ENCODE data around the gene DNAJB4.

DNAJB4 gene

GRCh38 chr1:78033797-78034172 lies 29.0 kb downstream of the DNAJB4 start:
- no peak for FAIRE-seq

GRCh38 chr1:78035121-78035520 lies 30.4 kb downstream of the DNAJB4 start:
- FAIRE-seq (no peak), DNase-seq (ENCODE audit: extremely low spot score, insufficient read length, low read depth) (no peak)

More at GRCh38 chr1:78033797-78034172, 29.0 kb downstream of the DNAJB4 start:
- no peak for DNase-seq (ENCODE audit: extremely low spot score, insufficient read length, low read depth)

- no peak for DNase-seq (ENCODE audit: extremely low spot score, insufficient read length, low read depth)
- no peak for FAIRE-seq
Measured at GRCh38 chr1:78036450-78036849, 31.7 kb downstream of the DNAJB4 start.

- DNase-seq (ENCODE audit: extremely low spot score, insufficient read length, low read depth) (no peak), FAIRE-seq (no peak)
Measured at GRCh38 chr1:78038071-78038470, 33.3 kb downstream of the DNAJB4 start.

- FAIRE-seq (no peak), DNase-seq (ENCODE audit: extremely low spot score, insufficient read length, low read depth) (no peak)
Measured at GRCh38 chr1:78038491-78038939, 33.8 kb downstream of the DNAJB4 start.

GRCh38 chr1:78040484-78041089 lies 35.8 kb downstream of the DNAJB4 start:
- FAIRE-seq (no peak), DNase-seq (ENCODE audit: extremely low spot score, insufficient read length, low read depth) (no peak)

GRCh38 chr1:78043436-78043835 lies 38.7 kb downstream of the DNAJB4 start:
- DNase-seq (ENCODE audit: extremely low spot score, insufficient read length, low read depth) (no peak), FAIRE-seq (no peak)

- FAIRE-seq = no peak
- no peak for DNase-seq (ENCODE audit: extremely low spot score, insufficient read length, low read depth)
Measured at GRCh38 chr1:78044796-78045562, 40.2 kb downstream of the DNAJB4 start.

GRCh38 chr1:78045563-78045925 lies 40.8 kb downstream of the DNAJB4 start:
- FAIRE-seq (no peak), DNase-seq (ENCODE audit: extremely low spot score, insufficient read length, low read depth) (no peak)

GRCh38 chr1:78045926-78046778 lies 41.4 kb downstream of the DNAJB4 start, which contains the start of gene GIPC2:
TSS of gene GIPC2 (plus strand) at chr1:78045966. CDS start at chr1:78046095, 129 bp downstream.
- FAIRE-seq (no peak), DNase-seq (ENCODE audit: extremely low spot score, insufficient read length, low read depth) (no peak)

GRCh38 chr1:78047106-78047505 lies 42.4 kb downstream of the DNAJB4 start:
- DNase-seq (ENCODE audit: extremely low spot score, insufficient read length, low read depth) (no peak), FAIRE-seq (no peak)

GRCh38 chr1:78047631-78048030 lies 42.9 kb downstream of the DNAJB4 start:
- no peak for DNase-seq (ENCODE audit: extremely low spot score, insufficient read length, low read depth)
- no peak for FAIRE-seq

GRCh38 chr1:78048446-78048845 lies 43.7 kb downstream of the DNAJB4 start:
- FAIRE-seq (no peak), DNase-seq (ENCODE audit: extremely low spot score, insufficient read length, low read depth) (no peak)

GRCh38 chr1:78049396-78049795 lies 44.7 kb downstream of the DNAJB4 start:
- FAIRE-seq (no peak), DNase-seq (ENCODE audit: extremely low spot score, insufficient read length, low read depth) (no peak)

- FAIRE-seq = no peak
- no peak for DNase-seq (ENCODE audit: extremely low spot score, insufficient read length, low read depth)
Measured at GRCh38 chr1:78051005-78051404, 46.3 kb downstream of the DNAJB4 start.

- FAIRE-seq = no peak
- no peak for DNase-seq (ENCODE audit: extremely low spot score, insufficient read length, low read depth)
Measured at GRCh38 chr1:78052685-78053405, 48.1 kb downstream of the DNAJB4 start.

- DNase-seq (ENCODE audit: extremely low spot score, insufficient read length, low read depth) = no peak
- FAIRE-seq = no peak
Measured at GRCh38 chr1:78053498-78053897, 48.8 kb downstream of the DNAJB4 start.

- no peak for FAIRE-seq
Measured at GRCh38 chr1:78054559-78054958, 49.8 kb downstream of the DNAJB4 start.

GRCh38 chr1:78054972-78055371 lies 50.2 kb downstream of the DNAJB4 start:
- FAIRE-seq (no peak), DNase-seq (ENCODE audit: extremely low spot score, insufficient read length, low read depth) (no peak)

More at GRCh38 chr1:78054559-78054958, 49.8 kb downstream of the DNAJB4 start:
- no peak for DNase-seq (ENCODE audit: extremely low spot score, insufficient read length, low read depth)

GRCh38 chr1:78055565-78056132 lies 50.9 kb downstream of the DNAJB4 start:
- FAIRE-seq (no peak), DNase-seq (ENCODE audit: extremely low spot score, insufficient read length, low read depth) (no peak)

Measured in GM18507 (cell line).